Skeletal muscle satellite cell (primary cell): Measurements from ENCODE around the gene MX1.

Experiments used
- H3K27me3 ChIP-seq: 2 replicates; pipeline ENCODE4 v1.7.0; 2013; ENCODE audit warnings: low read length; ENCODE audit not compliant: control insufficient read depth, insufficient read depth
- H3K36me3 ChIP-seq: 2 replicates; pipeline ENCODE4 v1.7.0; 2013; ENCODE audit warnings: mild to moderate bottlenecking, control low read depth, low read length; ENCODE audit not compliant: insufficient read depth
- H3K4me1 ChIP-seq: 2 replicates; pipeline ENCODE4 v1.7.0; 2013; ENCODE audit warnings: low read length; ENCODE audit not compliant: control insufficient read depth, insufficient read depth
- H3K4me2 ChIP-seq: 2 replicates; pipeline ENCODE4 v1.7.0; 2013; ENCODE audit warnings: mild to moderate bottlenecking, low read length
- H3K4me3 ChIP-seq: 2 replicates; pipeline ENCODE4 v1.7.0; 2013; ENCODE audit warnings: low read length
- H3K9ac ChIP-seq: 2 replicates; pipeline ENCODE4 v1.7.0; 2013; ENCODE audit warnings: mild to moderate bottlenecking, low read depth, low read length, moderate library complexity
- H3K9me3 ChIP-seq: replicated peaks from 2 replicates; pipeline ENCODE4 v1.7.0; 2013; ENCODE audit warnings: mild to moderate bottlenecking, control low read depth, low read length

The MX1 gene

GRCh38 chr21:41426676-41427404 lies 801 bp downstream of the MX1 start:
- H3K4me3 ChIP-seq, result peak overlapping the region; percentile 71
- H3K27me3 ChIP-seq, result peaks cover 33% of the 10 kb centered on the region
- peaks cover 4% of the 10 kb centered on the region for H3K4me1 ChIP-seq
- H3K4me2 ChIP-seq, result peak overlapping the region; percentile 97
- H3K9me3 ChIP-seq, result no peaks in the 10 kb centered on the region
- no peak overlapping the region for H3K9ac ChIP-seq
- H3K36me3 ChIP-seq, result no peaks in the 10 kb centered on the region

- Histone ChIP-seq H3K27me3 (peaks cover 33% of the 10 kb centered on the region), H3K36me3 (no peaks in the 10 kb centered on the region), H3K9me3 (no peaks in the 10 kb centered on the region), H3K9ac (no peak overlapping the region), H3K4me2 (no peak overlapping the region), H3K4me3 (no peak overlapping the region), H3K4me1 (peaks cover 4% of the 10 kb centered on the region)
Observed at GRCh38 chr21:41427556-41427955, 1.5 kb downstream of the MX1 start.

- H3K36me3 ChIP-seq, result no peaks in the 10 kb centered on the region
Observed at GRCh38 chr21:41428311-41428710, 2.3 kb downstream of the MX1 start.

GRCh38 chr21:41428847-41429246 lies 2.8 kb downstream of the MX1 start:
- Histone ChIP-seq H3K4me2 (no peak overlapping the region), H3K36me3 (no peaks in the 10 kb centered on the region), H3K9ac (no peak overlapping the region), H3K4me1 (peaks cover 4% of the 10 kb centered on the region), H3K9me3 (no peaks in the 10 kb centered on the region), H3K4me3 (no peak overlapping the region), H3K27me3 (peaks cover 33% of the 10 kb centered on the region)

More at GRCh38 chr21:41428311-41428710, 2.3 kb downstream of the MX1 start:
- no peak overlapping the region for H3K4me2 ChIP-seq
- H3K9me3 ChIP-seq, result no peaks in the 10 kb centered on the region
- peaks cover 4% of the 10 kb centered on the region for H3K4me1 ChIP-seq
- peaks cover 33% of the 10 kb centered on the region for H3K27me3 ChIP-seq
- no peak overlapping the region for H3K4me3 ChIP-seq
- H3K9ac ChIP-seq, result no peak overlapping the region

GRCh38 chr21:41429305-41429704 lies 3.3 kb downstream of the MX1 start:
- peaks cover 33% of the 10 kb centered on the region for H3K27me3 ChIP-seq

GRCh38 chr21:41429925-41430491 lies 4.0 kb downstream of the MX1 start:
- H3K36me3 ChIP-seq, result no peaks in the 10 kb centered on the region

More at GRCh38 chr21:41429305-41429704, 3.3 kb downstream of the MX1 start:
- H3K4me3 ChIP-seq, result no peak overlapping the region
- no peaks in the 10 kb centered on the region for H3K9me3 ChIP-seq
- peaks cover 4% of the 10 kb centered on the region for H3K4me1 ChIP-seq
- H3K9ac ChIP-seq, result no peak overlapping the region
- H3K36me3 ChIP-seq, result no peaks in the 10 kb centered on the region
- no peak overlapping the region for H3K4me2 ChIP-seq

GRCh38 chr21:41431788-41432548 lies 5.9 kb downstream of the MX1 start:
- no peak overlapping the region for H3K9ac ChIP-seq
- no peaks in the 10 kb centered on the region for H3K36me3 ChIP-seq
- no peak overlapping the region for H3K4me3 ChIP-seq
- H3K4me1 ChIP-seq, result no peaks in the 10 kb centered on the region
- no peaks in the 10 kb centered on the region for H3K9me3 ChIP-seq
- H3K4me2 ChIP-seq, result no peak overlapping the region
- H3K27me3 ChIP-seq, result peaks cover 21% of the 10 kb centered on the region

More at GRCh38 chr21:41429925-41430491, 4.0 kb downstream of the MX1 start:
- H3K4me1 ChIP-seq, result peaks cover 4% of the 10 kb centered on the region
- no peak overlapping the region for H3K4me3 ChIP-seq
- H3K4me2 ChIP-seq, result no peak overlapping the region
- no peaks in the 10 kb centered on the region for H3K9me3 ChIP-seq
- no peak overlapping the region for H3K9ac ChIP-seq
- peaks cover 33% of the 10 kb centered on the region for H3K27me3 ChIP-seq

- Histone ChIP-seq H3K36me3 (no peaks in the 10 kb centered on the region), H3K27me3 (peaks cover 13% of the 10 kb centered on the region), H3K4me3 (no peak overlapping the region), H3K9ac (no peak overlapping the region), H3K4me2 (no peak overlapping the region), H3K9me3 (no peaks in the 10 kb centered on the region), H3K4me1 (no peaks in the 10 kb centered on the region)
Observed at GRCh38 chr21:41432562-41433460, 6.8 kb downstream of the MX1 start.

- no peaks in the 10 kb centered on the region for H3K9me3 ChIP-seq
- H3K4me1 ChIP-seq, result no peaks in the 10 kb centered on the region
- no peak overlapping the region for H3K4me2 ChIP-seq
- H3K9ac ChIP-seq, result no peak overlapping the region
- peaks cover 8% of the 10 kb centered on the region for H3K27me3 ChIP-seq
- H3K4me3 ChIP-seq, result no peak overlapping the region
- no peaks in the 10 kb centered on the region for H3K36me3 ChIP-seq
Observed at GRCh38 chr21:41433566-41433965, 7.5 kb downstream of the MX1 start.

GRCh38 chr21:41435706-41436105 lies 9.7 kb downstream of the MX1 start:
- no peak overlapping the region for H3K4me3 ChIP-seq
- no peaks in the 10 kb centered on the region for H3K9me3 ChIP-seq
- no peak overlapping the region for H3K9ac ChIP-seq
- H3K4me1 ChIP-seq, result no peaks in the 10 kb centered on the region
- no peak overlapping the region for H3K4me2 ChIP-seq
- no peaks in the 10 kb centered on the region for H3K36me3 ChIP-seq
- H3K27me3 ChIP-seq, result no peaks in the 10 kb centered on the region

GRCh38 chr21:41437729-41438128 lies 11.7 kb downstream of the MX1 start:
- H3K9me3 ChIP-seq, result no peaks in the 10 kb centered on the region
- no peaks in the 10 kb centered on the region for H3K36me3 ChIP-seq
- no peak overlapping the region for H3K9ac ChIP-seq
- H3K4me1 ChIP-seq, result no peaks in the 10 kb centered on the region
- H3K4me3 ChIP-seq, result no peak overlapping the region
- H3K4me2 ChIP-seq, result no peak overlapping the region
- H3K27me3 ChIP-seq, result no peaks in the 10 kb centered on the region
